ENCODE results near the gene TNNT2. TPM values are rescaled to one million over a fixed set of nuclear protein-coding genes. Genes with fewer than 3 reads are reported as not detected.

TNNT2 gene
- total and polyA plus RNA-seq, 2 of the 8 experiments (the other 6 are each of a cell fraction or from before 2014, with no cell fraction given): 3.1 to 21.0 TPM

GRCh38 chr1:201411292-201411691, 33.8 kb upstream of the TNNT2 start:
- no peak overlapping the region for H2BK5ac ChIP-seq (ENCODE audit: low read depth, low read length)
- H3K27me3 ChIP-seq (replicated peaks in 1 of 4; ENCODE audit: control insufficient read depth in 3 of 4, extremely low read depth in 1 of 4, insufficient read depth in 3 of 4, low read length in 3 of 4): no peaks in the 10 kb centered on the region
- H2BK120ac ChIP-seq (replicated peaks; ENCODE audit: low read depth, low read length): no peak overlapping the region
- H2AK5ac ChIP-seq (ENCODE audit: low read depth, low read length): no peak overlapping the region
- H3K4me2 ChIP-seq (ENCODE audit: insufficient read depth in 1 of 2, low read depth in 2 of 2, low read length in 2 of 2): no peak overlapping the region
- H3K56ac ChIP-seq (replicated peaks; ENCODE audit: insufficient read length, low read depth, low read length): no peak overlapping the region
- H3K79me1 ChIP-seq (ENCODE audit: low read depth, low read length): no peaks in the 10 kb centered on the region
- FAIRE-seq: no peak
- H3K23ac ChIP-seq (ENCODE audit: insufficient read length): no peak overlapping the region
- H3K14ac ChIP-seq (ENCODE audit: insufficient read length): no peak overlapping the region
- H4K5ac ChIP-seq (ENCODE audit: insufficient read length, low read depth, low read length): no peak overlapping the region
- H3K36me3 ChIP-seq (ENCODE audit: control insufficient read depth in 2 of 4, insufficient read depth in 4 of 4, low read length in 3 of 4): no peaks in the 10 kb centered on the region
- H3K27ac ChIP-seq (ENCODE audit: low read depth, low read length): no peak overlapping the region
- ChIA-PET CTCF (ENCODE audit: partially characterized antibody) (interaction anchor here (0.6 to 14.7 kb wide), 15 partner anchors 10 to 456 kb away, joined by 3 to 371 read pairs (median 18); partner anchors contain the start of genes LAD1 and TNNT2), POLR2A (ENCODE audit: partially characterized antibody) (interaction anchor here (2.2 to 3.7 kb wide), 2 partner anchors 10 to 11 kb away, joined by 8 to 13 read pairs; partner anchors contain the start of genes LAD1 and TNNI1)
- no peak overlapping the region for H3K18ac ChIP-seq (ENCODE audit: extremely low read depth, low read length)
- H2BK12ac ChIP-seq (ENCODE audit: low read depth, low read length): no peak overlapping the region
- H3K79me2 ChIP-seq (ENCODE audit: control insufficient read depth in 1 of 2, insufficient read depth in 2 of 2, low read length in 2 of 2): no peaks in the 10 kb centered on the region
- no peak for DNase-seq (ENCODE audit: low read depth in 1 of 2, low spot score in 2 of 2)
- H3K9ac ChIP-seq (replicated peaks in 1 of 4; ENCODE audit: extremely low read depth in 1 of 4, low read depth in 3 of 4, low read length in 3 of 4): no peak overlapping the region
- H3K9me3 ChIP-seq (ENCODE audit: insufficient read depth in 2 of 2, low read depth in 1 of 2, low read length in 1 of 2): peaks cover 15 to 18% of the 10 kb centered on the region in 2 experiments; a peak in 3 of 4 replicates
- no peak overlapping the region for H2BK15ac ChIP-seq (ENCODE audit: low read length)
- H4K91ac ChIP-seq (replicated peaks; ENCODE audit: insufficient read length, low read length): no peak overlapping the region
- no peak overlapping the region for H4K8ac ChIP-seq (ENCODE audit: extremely low read depth, insufficient read depth, low read length)
- H2BK20ac ChIP-seq (ENCODE audit: low read length): no peak overlapping the region
- no peak overlapping the region for H2AFZ ChIP-seq (ENCODE audit: low read length)
- H3K4ac ChIP-seq (replicated peaks; ENCODE audit: insufficient read length, low read depth, low read length): no peak overlapping the region
- H3K4me1 ChIP-seq (replicated peaks in 1 of 4; ENCODE audit: control insufficient read depth in 3 of 4, insufficient read depth in 4 of 4, low read length in 3 of 4): peaks cover 0 to 5% (median 0%) of the 10 kb centered on the region in 4 experiments; a peak in 1 of 7 replicates
- H3K23me2 ChIP-seq (ENCODE audit: low read depth, low read length): no peaks in the 10 kb centered on the region
- no peak overlapping the region for H3K4me3 ChIP-seq (ENCODE audit: extremely low read depth in 1 of 4, insufficient read depth in 2 of 4, low read depth in 3 of 4, low read length in 4 of 4)
- H4K20me1 ChIP-seq (replicated peaks in 1 of 2; ENCODE audit: control insufficient read depth in 1 of 2, insufficient read depth in 2 of 2, low read length in 2 of 2): no peaks in the 10 kb centered on the region
- WGBS, 2 experiments (ENCODE audit: extremely low coverage in 1 of 2, insufficient coverage in 1 of 2, insufficient read length in 1 of 2, insufficient replicate concordance in 2 of 2, low coverage in 1 of 2, low lambda C conversion rate in 2 of 2, missing lambda C conversion rate in 1 of 2): 91% methylated on average over 12 of the region's 12 CpGs; no CpG with 5 or more reads in 1 of the 2 experiments
- TF ChIP-seq NANOG (IDR thresholded peaks at IDR 0.05; ENCODE audit: insufficient read depth, low read depth, low read length, poor library complexity, severe bottlenecking) (no peak), SP1 (IDR thresholded peaks at IDR 0.05; ENCODE audit: low read depth, low read length) (no peak), USF2 (IDR thresholded peaks at IDR 0.05; ENCODE audit: low read length) (no peak), YY1 (IDR thresholded peaks at IDR 0.05; ENCODE audit: low read depth, low read length) (no peak), GABPA (IDR thresholded peaks at IDR 0.05; ENCODE audit: borderline replicate concordance, insufficient read depth, low read length) (no peak), GTF2F1 (IDR thresholded peaks at IDR 0.05; ENCODE audit: borderline replicate concordance, low read depth, low read length) (no peak), POU5F1 (IDR thresholded peaks at IDR 0.05; ENCODE audit: low read depth, low read length) (no peak), EP300 (IDR thresholded peaks at IDR 0.05; ENCODE audit: borderline replicate concordance in 1 of 2, low read depth in 2 of 2, low read length in 2 of 2) (no peak), KDM5A (IDR thresholded peaks at IDR 0.05; ENCODE audit: low read length) (no peak), SUZ12 (IDR thresholded peaks at IDR 0.05; ENCODE audit: low read length) (no peak), RBBP5 (IDR thresholded peaks at IDR 0.05; ENCODE audit: borderline replicate concordance, low read depth, low read length) (no peak), SIN3A (conservative IDR thresholded peaks at IDR 0.05 in 1 of 2, IDR thresholded peaks at IDR 0.05 in 1 of 2; ENCODE audit: low read depth in 1 of 2, low read length in 2 of 2) (no peak)

Measured in H1 (cell line).